Measurements from ENCODE around the gene FNBP1.

FNBP1 gene

DNA sequence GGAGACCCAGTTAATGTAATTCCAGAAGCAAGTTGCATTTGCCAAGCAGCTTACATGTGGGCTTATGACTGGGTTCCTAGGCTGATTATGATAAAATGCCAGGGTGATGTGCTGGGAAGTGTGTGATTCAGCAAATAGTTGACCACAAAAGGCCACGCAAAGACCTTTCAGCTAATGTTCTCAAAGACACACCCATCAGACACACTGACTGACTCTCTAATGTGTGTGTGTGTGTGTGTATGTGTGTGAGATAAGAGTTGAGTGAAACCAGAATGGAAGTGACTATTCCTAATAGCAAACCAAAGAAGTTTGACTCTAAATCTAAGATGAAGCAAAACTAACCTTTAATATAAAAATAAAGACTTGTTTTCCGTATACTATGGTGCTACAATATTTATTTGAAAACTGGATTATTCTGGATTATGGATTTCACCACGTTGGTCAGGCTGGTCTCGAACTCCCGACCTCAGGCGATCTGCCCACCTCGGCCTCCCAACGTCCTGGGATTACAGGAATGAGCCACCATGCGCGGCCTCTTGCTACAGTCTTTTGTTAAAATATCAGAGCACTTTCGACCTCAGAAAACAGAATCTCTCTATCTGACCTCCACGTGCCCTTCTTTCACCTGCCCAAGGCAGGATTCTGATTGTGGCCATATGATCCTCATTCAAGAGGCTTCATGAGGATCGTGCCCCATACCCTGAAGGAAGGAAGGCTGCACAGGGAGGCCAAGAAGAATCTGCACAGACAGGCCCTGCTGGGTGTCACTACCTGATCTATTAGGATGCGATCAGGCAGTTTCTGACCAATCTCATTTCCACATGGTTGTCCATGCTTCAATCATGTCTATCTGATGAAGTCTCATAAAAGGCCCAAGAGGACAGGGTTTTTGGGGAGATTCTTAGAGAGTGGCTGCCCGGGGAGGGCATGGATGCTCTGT lies 132.1 kb downstream of the FNBP1 start:
- FAIRE-seq, result no peak
- no peak for DNase-seq (ENCODE audit: insufficient read length, low spot score)
- TF ChIP-seq, protein P1, sequence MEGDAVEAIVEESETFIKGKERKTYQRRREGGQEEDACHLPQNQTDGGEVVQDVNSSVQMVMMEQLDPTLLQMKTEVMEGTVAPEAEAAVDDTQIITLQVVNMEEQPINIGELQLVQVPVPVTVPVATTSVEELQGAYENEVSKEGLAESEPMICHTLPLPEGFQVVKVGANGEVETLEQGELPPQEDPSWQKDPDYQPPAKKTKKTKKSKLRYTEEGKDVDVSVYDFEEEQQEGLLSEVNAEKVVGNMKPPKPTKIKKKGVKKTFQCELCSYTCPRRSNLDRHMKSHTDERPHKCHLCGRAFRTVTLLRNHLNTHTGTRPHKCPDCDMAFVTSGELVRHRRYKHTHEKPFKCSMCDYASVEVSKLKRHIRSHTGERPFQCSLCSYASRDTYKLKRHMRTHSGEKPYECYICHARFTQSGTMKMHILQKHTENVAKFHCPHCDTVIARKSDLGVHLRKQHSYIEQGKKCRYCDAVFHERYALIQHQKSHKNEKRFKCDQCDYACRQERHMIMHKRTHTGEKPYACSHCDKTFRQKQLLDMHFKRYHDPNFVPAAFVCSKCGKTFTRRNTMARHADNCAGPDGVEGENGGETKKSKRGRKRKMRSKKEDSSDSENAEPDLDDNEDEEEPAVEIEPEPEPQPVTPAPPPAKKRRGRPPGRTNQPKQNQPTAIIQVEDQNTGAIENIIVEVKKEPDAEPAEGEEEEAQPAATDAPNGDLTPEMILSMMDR (IDR thresholded peaks at IDR 0.05; ENCODE audit: insufficient read depth, missing control alignments), result no peak

- no peak for DNase-seq (ENCODE audit: insufficient read length, low spot score)
- no peak for FAIRE-seq
- TF ChIP-seq, protein P1 (IDR thresholded peaks at IDR 0.05; ENCODE audit: insufficient read depth, missing control alignments), result no peak
Measured at GRCh38 chr9:129909851-129910250, 133.1 kb downstream of the FNBP1 start.

DNA sequence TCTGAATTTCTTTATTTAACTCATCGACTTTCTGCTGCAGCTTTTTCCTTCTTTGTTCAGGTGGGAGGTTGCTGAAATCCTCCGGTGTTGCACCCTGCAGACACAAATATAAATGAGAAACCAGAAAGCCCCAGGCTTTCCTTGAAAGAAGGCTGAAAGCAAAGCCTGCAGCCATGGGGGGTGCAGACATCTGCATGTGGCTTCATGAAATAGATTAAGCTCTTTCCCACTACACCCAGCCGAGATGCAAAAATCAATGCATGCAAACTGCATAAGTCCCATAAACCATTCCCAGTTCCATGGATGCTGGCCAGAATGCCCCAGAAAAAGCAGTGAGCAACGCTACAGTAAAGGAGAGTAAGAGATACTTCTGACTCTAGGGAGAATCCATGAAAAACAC lies 134.1 kb downstream of the FNBP1 start:
- FAIRE-seq (no peak), DNase-seq (ENCODE audit: insufficient read length, low spot score) (no peak)
- TF ChIP-seq, protein P1 (IDR thresholded peaks at IDR 0.05; ENCODE audit: insufficient read depth, missing control alignments), result no peak

- DNase-seq (ENCODE audit: insufficient read length, low spot score) (no peak), FAIRE-seq (no peak)
- TF ChIP-seq, protein P1 (IDR thresholded peaks at IDR 0.05; ENCODE audit: insufficient read depth, missing control alignments), result no peak
Measured at GRCh38 chr9:129907201-129907600, 135.8 kb downstream of the FNBP1 start.

DNA sequence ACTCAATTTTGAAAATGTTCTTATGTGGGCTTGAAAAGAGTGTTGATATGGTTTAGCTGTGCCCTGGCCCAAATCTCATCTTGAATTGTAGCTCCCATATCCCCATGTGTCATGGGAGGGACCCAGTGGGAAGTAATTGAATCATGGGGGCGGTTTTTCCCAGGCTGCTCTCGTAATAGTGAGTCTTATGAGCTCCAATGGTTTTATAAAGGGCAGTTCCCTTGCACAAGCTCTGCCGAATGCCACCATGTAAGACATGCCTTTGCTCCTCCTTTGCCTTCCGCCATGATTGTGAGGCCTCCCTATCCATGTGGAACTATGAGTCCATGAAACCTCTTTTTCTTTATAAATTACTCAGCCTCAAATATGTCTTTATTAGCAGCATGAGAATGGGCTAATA lies 136.7 kb downstream of the FNBP1 start:
- FAIRE-seq (no peak), DNase-seq (ENCODE audit: insufficient read length, low spot score) (no peak)
- TF ChIP-seq, protein P1 (IDR thresholded peaks at IDR 0.05; ENCODE audit: insufficient read depth, missing control alignments), result no peak

DNA sequence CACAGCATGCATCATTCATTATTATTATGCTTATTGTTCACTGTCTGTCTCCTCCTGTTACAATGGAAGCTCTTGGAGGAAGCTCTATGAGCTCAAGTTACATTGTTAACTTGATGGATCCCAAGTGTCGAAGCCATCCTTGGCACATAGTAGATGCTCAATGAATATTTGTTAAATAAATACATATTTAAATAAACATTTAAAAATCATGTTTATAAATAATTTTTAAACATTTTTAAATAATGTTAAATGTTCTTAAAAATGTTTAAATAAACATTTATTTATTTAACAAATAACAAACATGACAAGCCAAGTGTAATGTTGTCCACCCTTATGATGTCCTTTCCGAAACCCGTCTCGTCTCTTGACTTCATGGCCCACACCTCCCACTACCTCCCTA lies 138.3 kb downstream of the FNBP1 start:
- TF ChIP-seq, protein P1 (IDR thresholded peaks at IDR 0.05; ENCODE audit: insufficient read depth, missing control alignments), result no peak
- FAIRE-seq (no peak), DNase-seq (ENCODE audit: insufficient read length, low spot score) (no peak)

GRCh38 chr9:129902740-129903134 lies 140.3 kb downstream of the FNBP1 start:
- FAIRE-seq (no peak), DNase-seq (ENCODE audit: insufficient read length, low spot score) (no peak)
- TF ChIP-seq, protein P1 (IDR thresholded peaks at IDR 0.05; ENCODE audit: insufficient read depth, missing control alignments), result no peak

Measured in D721Med (cell line).